ENCODE data around the gene ATP9A.
"Not testable (repeated sequence)": the region's sequence is repeated elsewhere in the genome, so short reads cannot be mapped to it uniquely, and the experiment has no call there.

ATP9A gene

DNA sequence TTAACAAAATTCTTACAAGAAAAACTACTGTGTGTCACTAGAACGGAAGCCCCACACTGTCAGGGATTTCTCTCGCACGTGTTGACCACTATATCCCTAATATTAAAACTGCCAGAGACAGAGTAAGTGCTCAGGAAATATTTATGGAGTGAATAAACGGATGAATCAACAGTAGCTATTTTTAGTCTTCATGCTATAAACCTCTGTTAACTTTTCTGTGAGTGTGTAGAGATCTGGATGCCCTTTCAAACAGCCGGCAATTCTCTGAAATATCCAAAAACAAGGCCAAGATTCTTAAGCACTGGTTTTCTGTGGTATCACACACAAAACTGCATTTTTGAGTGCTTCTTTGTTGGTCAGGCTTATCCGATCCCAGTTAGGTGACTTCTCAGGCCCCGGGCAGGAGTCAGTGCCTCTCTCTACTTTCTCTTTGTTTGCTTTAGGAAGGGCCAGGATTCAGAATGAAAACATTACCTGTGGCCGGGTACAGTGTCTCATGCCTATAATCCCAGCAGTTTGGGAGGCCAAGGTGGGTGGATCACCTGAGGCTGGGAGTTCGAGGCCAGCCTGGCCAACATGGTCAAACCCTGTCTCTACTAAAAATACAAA is 15.7 kb downstream of the ATP9A start:
- no peak for DNase-seq

DNA sequence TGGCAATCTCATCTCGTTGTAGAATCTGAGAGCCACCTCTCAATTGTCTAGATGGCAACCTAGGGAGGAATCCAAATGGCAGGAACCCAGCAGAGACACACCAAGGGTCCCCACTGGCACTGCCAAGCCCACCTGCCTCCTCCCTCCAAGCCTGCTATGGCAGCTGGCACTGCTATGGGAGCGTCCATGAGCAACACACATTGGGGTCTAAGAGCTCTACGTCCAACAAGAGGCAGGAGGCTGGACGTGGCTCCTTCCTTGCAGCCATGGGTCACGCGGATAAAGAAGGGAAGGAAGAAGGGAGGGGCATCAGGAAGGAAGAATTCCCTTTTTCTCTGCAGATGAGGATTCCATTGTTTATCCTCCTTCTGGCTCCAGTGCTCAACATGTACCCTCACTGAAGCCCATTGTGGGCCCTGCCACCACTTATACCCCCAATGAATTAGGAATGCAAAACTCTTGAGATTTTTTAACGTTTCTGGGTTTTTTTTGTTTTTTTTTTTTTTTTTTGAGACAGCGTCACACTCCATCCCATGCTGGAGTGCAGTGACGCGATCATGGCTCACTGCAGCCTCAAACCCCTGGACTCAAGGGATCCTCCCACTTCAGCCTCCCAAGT is 17.3 kb downstream of the ATP9A start:
- no peak for DNase-seq

DNA sequence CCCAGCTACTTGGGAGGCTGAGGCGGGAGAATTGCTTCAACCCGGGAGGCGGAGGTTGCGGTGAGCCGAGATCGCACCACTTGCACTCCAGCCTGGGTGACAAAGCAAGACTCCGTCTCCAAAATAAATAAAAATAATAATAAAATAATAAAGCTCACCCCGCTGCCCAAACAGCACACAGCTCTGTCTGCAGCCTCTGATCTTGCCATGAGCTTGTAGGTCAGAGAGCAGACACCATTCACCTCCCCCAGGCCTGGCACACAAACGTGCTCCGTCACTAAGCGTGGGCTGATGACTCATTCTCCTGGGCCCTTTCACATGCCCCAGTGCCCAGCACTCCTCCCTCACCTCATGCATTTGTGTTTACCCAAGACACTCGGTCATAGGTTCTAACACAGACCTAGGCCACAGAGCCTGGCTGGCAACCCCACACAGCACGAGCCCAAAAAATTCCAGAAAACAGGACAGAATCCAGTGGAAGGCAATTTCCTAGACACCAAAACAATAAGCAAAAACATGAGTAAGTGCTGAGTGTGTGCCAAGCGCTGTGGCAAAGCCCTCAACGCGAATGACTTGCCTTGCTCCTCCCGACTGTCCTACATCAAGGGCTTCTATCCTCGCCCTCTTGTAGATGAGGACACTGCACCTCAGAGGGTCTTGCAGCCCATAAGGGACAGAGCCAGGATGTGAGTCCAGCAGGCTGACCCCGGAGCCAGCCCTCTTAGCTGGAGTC is 18.0 kb downstream of the ATP9A start:
- no peak for DNase-seq

DNA sequence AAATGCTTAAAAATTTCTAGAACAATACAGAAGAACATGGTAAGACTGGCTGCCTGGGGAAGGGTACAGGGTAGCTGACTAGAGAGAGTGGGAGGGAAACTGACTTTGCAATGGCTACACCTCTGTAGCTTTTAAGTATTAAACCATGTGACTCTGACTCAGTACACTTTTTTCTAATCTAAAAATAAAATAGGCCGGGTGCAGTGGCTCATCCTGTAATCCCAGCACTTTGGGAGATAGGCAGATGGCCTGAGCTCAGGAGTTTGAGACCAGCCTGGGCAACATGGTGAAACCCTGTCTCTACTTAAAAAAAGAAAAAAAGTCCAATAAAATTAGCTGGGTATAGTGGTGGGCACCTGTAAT is 18.5 kb downstream of the ATP9A start:
- no peak for DNase-seq

DNA sequence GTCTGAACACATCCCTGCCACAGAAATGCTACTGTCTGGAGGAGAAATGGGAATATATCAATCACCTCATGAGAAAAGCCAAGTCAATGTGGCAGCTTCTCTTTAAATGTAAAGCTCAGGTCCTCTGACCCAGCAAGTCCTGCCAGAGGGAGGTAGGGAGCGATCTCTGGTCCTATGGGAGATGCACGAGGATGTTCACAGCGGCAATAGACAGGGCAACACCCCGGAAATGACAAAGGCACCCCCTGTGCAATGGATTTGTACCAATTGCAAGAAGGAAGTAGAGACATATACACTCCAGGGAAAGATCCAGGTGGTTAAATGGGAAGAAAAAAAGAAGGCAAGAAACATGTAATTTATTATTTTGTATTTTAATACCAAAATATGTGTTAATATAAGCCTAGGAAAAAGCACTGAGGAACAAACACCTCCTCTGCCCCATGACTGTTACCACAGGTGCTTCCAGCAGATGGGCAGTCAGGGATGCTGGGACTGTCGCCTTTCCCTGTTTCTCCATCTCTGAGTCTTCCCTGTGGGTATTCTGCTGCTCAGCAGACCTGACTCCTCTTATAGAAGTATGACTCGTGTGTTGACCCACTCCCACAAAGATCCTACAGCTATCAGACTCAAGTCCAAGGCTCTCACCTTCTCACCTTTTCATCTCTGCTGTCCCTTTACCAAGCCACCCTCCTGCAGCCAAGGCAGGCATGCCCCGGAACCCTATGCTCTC is 20.8 kb downstream of the ATP9A start:
- no peak for DNase-seq

DNA sequence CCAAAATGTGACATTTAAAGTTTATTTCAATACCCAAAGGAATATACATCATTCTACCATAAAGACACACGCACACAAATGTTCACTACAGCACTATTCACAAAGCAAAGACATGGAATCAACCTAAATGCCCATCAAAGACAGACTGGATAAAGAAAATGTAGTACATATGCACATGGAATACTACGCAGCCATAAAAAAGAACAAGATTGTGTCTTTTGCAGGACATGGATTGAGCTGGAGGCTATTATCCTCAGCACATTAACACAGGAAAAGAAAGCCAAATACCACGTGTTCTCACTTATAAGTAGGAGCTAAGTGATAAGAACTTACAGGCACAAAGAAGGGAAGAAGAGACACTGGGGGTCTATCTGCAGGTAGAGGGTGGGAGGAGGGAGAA is 22.4 kb downstream of the ATP9A start:
- no peak for DNase-seq

DNA sequence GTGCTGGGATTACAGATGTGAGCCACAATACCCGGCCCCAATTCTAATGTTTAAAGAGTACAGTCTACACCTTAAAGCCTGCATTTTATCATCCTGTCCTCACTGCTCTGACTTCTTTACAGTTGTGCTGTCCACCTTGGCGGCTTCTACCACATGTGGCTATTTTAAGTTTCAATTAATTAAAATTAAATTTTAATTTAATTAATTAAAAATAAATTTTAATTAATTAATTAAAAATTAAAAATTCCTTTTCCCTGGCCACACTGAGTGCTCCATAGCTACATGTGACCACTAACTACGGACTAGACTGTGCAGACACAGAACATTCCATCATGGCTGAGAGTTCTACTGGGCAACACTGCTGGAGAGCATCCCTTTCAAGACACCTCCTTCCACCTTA is 27.4 kb downstream of the ATP9A start:
- DNase-seq, result no peak

DNA sequence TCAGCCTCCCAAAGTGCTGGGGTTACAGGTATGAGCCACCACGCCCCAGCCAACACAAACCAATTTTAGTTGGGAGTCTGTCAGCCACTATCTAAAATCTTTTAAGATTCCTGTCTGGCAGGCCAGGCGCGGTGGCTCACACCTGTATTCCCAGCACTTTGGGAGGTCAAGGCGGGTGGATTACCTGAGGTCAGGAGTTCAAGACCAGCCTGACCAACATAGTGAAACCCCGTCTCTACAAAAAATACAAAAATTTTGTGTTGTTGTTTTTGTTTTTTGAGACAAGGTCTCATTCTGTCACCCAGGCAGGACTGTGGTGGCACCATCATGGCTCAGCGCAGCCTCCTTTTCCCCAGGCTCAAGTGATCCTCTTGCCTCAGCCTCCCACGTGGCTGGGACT is 27.9 kb downstream of the ATP9A start:
- not testable (repeated sequence) for DNase-seq

DNA sequence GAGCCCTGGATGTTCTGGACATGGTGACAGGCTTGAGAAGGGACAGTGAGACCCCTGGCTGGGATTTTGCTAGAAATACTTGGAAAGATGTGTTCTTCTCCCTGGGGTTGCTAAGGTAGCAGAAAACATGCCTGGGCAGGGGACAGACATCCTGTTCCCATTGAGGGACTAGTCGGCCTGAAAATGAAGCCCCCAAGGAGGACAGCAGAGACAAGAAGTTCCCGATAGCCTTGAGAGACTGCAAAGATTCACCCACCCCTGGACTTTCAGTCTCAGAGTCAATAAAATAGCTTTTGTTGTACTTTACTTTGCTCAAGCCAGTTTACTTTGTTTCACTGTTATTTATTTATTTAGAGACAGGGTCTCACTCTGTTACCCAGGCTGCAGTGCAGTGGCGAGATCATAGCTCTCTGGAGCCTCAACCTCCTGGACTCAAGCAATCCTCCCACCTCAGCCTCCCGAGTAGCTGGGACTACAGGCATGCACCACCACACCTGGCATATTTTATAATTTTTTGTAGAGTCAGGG is 28.4 kb downstream of the ATP9A start:
- no peak for DNase-seq

DNA sequence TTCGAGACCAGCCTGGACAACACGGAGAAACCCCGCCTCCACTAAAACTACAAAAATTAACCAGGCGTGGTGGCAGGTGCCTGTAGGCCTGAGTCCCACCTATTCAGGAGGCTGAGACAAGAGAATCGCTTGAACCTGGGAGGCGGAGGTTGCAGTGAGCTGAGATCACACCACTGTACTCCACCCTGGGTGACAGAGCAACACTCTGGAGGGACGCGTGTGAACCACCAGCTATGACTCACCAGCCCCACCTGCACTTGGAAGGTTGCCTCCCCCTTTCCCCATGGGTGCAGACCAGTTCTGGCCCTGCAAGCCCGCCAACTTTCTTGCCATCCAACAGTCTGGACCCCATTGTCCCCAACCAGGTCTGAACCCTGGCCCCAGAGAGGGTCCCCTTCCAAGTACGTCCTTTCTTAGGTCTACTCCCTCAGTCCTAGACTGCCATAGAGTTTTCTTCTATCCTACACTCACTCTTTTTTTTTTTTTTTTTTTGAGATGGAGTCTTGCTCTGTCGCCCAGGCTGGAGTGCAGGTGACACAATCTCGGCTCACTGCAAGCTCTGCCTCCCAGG is 29.2 kb downstream of the ATP9A start:
- DNase-seq, result no peak

DNA sequence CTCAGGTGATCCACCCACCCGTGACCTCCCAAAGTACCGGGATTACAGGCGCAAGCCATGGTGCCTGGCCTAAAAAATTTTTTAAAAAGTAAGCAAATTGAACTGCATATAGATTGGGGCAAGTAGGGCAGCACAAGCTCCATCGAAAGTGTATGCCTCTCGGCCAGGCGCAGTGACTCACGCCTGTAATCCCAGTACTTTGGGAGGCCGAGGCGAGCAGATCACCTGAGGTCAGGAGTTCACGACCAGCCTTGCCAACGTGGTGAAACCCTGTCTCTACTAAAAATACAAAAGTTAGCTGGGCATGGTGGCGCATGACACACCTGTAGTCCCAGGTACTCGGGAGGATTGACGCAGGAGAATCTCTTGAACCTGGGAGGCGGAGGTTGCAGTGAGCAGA is 29.9 kb downstream of the ATP9A start:
- not testable (repeated sequence) for DNase-seq

DNA sequence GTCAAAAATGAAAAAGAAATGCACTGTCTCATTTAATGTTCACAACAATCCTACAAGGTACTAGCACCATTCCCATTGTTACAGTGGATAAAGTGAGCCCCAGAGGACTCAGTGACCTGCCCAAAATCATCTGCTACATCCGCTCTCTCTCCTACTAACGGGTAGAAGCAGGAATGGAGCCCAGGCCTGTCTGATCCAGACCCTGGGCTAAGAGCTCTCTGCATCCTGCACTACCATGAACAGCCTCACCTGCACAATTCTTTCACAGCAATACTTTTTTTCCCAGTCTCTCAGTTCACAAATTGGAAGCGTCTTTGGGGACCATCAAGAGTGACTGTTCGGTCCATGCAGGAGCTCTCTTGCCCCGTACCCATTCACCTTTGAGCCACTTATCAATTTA is 31.2 kb downstream of the ATP9A start:
- no peak for DNase-seq

DNA sequence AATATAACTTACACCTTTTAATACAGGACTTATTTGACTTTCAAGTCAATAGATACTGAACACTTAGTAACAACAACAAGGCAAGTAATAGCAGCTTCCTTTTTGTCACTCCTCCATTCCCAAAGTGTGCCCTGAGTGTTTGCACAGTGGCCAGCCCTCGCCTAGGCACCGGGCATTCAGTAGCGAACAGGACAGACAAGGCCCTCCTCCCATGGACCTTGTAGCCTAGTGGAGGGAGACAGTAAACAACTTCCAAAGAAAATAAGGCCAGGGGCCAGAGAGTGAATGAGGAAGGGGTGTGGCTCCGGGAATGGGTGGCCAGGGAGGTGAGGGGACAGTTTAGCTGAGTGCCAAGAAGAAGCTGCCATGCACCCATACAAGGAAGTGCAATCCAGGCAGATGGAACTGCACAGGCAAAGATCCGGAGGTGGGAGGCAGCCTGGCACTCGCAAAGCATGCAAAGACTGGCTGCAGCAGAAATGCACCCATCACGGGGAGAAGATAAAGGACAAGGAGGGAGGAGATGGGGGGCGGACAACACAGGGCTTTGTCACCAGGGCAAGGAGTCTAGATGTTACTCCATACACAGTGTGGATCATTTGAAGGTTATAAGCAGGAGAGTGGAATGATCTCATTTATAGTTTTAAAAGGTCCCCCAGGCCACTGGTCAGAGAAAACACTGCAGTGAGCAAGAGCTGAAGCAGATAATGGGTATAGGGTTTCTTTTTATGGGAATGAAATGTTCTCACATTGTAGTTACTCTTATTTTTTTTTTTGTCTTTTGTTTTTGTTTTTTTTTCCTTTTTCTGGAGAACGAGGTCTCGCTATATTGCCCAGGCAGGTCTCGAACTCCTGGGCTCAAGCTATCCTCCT is 32.2 kb downstream of the ATP9A start:
- DNase-seq, result no peak

DNA sequence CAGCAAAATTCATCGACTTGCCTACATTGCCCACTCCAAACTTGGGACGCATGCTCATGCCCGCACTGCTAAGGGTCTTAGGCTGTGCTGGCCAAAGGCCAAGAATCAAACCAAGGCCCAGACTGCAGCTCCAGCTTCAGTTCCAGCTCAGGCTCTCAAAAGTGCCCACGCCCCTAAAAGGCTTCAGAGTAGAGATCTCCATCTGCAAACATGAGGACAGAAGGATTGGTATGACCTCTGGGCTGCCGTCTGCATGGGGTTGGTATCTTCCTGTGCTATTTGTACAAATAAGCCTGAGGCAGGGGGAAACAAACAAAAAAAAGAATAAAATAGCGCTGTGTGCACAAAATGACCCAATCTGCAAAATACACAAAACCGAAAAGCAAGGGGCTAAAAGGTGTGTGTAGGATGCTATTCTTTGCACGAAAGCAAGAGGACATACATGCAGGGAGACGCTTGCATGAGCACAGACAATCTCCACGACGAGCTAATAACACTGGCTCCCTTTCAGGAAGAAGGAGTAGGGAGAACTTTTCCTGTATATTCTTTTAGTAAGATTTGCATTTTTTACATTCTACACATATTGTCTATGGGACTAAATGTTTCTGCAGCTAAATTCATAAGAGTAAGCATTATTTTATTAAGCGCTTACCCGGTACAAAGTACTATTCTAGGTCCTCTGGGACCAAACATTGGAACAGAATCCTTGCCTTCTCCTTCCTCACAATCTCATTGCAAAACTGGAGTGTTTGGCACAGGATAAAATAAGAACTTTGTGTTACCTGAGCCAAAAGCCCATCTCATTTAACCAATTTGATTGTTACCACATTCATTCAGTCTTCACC is 33.1 kb downstream of the ATP9A start:
- DNase-seq, result no peak

DNA sequence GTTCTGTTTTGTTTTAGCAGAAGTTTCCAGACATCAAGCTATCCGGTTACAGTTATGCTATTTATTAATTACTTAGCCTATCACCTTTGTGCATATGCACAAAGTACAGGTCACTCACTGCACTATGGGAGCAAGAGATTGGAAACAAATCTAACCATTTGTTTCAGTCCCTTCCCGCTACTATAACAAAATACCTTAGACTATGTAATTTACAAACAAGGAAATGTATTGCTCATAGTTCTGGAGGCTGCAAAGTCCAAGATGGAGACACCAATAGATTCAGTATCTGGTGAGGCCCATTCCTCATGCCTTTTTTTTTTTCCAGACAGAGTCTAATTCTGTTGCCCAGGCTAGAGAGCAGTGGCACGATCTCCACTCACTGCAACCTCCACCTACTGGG is 35.1 kb downstream of the ATP9A start:
- DNase-seq, result no peak

DNA sequence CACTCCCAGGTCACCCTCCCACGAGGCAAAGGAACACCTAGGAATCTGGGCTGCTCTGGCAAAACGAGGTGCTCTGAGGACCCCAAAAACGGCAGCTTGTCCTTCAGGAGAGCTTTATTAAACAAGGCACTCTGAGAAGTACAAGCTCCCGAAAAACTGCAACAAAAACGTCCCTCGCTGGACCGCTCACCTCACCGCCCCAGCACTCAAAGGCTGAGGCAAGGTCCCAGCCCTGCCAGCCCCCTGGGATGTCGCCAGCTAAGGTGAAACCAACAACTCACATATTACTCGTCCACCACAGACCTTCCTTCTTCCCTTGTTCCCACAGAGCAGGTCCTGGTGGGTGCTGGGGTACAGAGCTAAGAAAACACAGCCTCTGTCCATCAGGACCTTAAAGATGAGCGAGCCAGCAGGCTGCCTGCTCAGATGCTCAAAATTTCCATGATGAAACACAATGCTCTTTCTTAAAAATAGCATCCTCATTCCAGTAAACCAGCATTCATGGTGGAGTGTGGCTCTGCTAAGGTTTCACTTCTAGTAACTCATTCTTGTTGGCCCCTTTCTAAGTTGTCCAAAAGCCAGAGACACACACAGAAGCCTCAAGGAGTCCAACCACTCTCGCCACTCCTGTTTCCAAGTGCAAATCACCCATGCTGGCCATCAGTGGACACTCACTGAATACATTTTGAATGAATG is 35.9 kb downstream of the ATP9A start:
- no peak for DNase-seq

DNA sequence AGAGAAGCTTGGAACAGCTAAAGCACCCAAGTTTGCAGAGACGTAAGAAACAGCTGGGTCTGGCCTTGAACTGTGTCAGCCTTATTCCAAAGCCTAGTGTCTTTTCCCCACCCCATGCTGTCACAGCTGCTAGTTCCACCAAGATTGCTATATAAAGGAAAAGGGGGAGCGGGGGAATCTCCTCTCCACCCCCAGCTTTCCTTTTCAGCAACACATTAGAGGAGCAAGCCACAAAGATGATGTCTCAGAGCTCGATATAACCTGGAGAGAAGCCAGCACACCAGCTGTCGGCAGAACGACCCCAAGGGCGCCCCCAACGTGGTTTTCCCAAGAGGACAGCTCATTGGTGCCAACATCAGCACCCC is 36.5 kb downstream of the ATP9A start:
- DNase-seq, result no peak

DNA sequence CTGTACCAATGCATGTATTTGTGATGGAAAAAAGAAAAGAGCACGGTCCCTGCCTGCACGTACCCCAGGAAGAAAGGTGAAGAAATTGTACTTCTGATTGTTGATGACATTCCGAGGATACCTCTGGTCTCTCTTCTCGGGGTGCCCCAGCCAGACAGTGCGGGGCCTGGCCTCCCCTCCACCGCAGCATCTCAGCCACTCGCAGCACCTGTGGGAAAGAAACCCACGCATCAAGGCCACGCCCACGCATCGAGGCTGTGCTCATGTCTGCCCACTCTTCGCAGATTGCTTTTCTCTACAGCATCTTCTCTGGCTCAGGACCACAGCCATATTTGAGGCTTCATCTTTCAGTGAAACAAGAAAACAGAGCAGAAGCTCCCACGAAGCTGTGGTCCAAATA is 38.4 kb downstream of the ATP9A start:
- no peak for DNase-seq

DNA sequence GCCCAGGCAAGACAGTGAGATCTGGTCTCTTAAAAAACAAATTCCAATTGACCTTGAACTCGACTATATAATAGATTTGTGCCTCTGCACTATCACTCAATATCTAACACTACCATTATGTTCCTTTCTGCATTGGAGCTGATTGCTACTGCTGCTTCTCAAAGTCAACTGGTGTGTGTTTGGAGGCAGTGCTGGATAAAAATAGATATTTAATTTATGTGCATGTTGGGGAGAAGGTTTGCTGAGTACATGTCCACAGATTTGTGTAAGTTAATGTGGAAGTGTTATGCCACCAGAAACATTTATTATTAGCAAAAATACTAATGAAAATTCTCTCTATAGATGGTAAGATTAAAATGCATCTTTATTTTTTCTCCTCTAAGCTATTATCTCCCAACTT is 39.5 kb downstream of the ATP9A start:
- DNase-seq, result no peak

DNA sequence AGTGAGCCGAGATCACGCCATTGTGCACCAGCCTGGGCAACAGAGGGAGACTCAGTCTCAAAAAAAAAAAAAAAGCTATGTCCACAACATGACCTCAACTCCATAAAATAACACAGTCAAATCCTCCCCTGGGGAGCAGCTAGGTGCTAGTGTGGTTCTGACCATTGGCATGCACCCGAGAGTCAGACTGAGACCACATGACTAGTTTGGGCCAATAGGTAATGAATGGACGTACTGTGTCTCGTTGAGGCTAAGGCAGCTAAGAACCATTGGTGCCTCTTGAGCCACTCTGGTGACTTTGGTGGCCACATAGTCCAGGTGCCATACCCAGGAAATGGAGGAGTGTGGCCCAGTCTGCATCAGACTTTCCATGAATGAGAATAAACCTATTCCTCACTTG is 40.3 kb downstream of the ATP9A start:
- DNase-seq, result no peak
